ENCODE data around the gene FRMPD4.

DNA sequence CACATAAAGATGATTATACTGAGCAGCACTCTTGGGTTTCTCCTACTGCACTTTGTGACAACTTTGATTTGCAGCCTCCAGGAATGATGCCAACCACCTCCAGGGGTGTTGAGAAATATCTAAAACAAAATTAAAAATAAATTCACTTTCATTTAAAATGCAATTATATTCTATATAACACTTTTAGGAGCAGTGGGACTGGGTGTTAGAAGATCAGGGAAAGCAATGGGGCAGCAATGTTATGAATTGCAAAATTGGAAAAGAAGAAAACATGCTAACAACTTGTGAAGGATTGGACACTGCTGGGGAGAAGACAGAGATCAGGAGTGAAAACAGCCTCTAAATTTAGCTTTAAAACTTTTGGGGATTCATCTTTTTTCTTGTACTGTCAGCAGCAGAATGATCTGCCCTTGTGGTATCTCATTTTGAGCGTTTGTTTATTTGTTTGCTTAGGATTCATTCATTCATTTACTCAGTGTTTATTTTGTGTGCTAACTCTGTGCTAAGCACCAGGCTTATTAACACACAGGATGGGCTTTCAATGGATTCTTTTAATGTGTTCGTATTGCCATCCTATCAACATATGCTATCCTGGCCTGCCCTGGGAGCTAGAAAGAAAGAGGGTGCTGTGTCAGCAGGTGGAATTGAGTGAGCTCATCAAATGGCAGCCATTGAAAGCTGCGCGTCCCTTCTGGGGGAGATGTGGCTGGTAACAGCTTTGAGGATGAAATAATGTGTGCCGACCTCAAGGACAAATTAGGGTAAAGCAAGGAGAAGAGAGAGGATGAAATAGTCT, 96.5 kb downstream of the FRMPD4 start:
- TF ChIP-seq EZH2 (IDR thresholded peaks at IDR 0.05): no peak
- no peak for TF ChIP-seq POLR2AphosphoS5 (IDR thresholded peaks at IDR 0.05; ENCODE audit: borderline replicate concordance, low read depth, low read length)

Data from SK-N-MC (cell line).